ENCODE measurements around the gene ARHGAP30.

The ARHGAP30 gene

DNA sequence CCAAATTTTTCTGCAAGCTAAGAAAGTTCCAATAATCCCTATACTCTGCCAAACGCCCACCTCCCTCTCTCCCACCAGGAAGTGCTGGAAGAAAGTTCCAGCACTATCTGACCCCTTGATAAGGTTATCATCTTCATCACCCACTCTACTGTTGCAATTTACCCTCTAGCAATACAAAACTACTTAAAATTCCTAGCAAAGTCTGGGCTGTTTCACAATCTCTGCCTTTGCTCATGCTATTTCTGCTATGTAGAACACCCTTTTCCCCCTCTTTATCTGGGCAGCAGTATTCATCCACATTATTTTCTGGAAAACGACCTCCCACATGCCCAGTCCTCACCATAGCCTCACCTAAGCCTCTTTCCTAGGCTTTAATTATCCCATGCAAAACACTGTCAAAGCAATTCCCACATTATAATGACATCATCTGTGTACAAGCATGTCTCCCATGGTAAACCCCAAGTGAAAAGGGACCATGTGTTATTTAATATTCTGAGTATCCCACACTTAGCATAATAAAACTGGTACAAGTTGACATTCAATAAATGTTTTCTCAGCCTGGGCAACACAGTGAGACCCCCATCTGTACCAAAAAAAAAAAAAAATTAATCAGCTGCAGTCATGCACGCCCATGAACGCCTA lies 60.7 kb downstream of the ARHGAP30 start:
- TF ChIP-seq CTCF (conservative IDR thresholded peaks at IDR 0.05; ENCODE audit: low read depth, low read length), result no peak
- peak; percentile 22 for DNase-seq (ENCODE audit: low read depth)
- no peak overlapping the region for H3K4me3 ChIP-seq (ENCODE audit: low read length)

DNA sequence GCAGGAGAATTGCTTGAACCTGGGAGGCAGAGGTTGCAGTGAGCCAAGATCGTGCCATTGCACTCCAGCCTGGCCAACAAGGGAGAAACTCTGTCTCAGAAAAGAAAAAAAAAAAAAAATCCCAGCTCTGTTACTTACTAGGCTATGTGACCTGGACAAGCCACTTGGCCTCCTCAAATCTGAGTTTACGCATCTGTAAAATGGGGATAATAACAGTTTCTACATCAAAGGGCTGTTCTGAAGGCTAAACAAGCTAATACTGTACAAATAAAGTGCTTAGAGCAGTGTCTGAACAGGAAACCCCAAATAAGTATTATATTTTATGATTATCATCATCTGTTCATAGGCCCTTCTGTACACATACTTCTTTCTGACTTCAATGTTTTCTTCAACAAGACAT lies 62.3 kb downstream of the ARHGAP30 start:
- no peak for TF ChIP-seq CTCF (conservative IDR thresholded peaks at IDR 0.05; ENCODE audit: low read depth, low read length)
- H3K4me3 ChIP-seq (ENCODE audit: low read length), result no peak overlapping the region
- DNase-seq (ENCODE audit: low read depth), result no peak

DNA sequence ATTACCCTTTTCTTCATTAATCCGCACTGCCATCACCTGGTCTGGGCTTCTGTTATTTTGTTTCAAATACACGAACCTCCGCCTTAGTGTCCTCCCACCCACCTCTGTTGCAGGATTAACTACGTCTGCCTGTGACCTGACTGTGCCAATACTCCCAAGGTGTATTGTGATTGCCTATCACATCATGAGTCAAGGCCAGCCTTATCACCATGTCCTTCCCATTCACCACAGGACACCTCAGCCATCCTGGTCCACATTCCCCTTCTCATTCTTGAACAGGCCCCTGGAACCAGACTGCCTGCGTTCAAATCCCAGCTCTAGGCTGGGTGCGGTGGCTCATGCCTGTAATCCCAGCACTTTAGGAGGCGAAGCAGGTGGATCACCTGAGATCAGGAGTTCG lies 63.1 kb downstream of the ARHGAP30 start:
- no peak for TF ChIP-seq CTCF (conservative IDR thresholded peaks at IDR 0.05; ENCODE audit: low read depth, low read length)
- no peak for DNase-seq (ENCODE audit: low read depth)
- H3K4me3 ChIP-seq (ENCODE audit: low read length), result no peak overlapping the region

DNA sequence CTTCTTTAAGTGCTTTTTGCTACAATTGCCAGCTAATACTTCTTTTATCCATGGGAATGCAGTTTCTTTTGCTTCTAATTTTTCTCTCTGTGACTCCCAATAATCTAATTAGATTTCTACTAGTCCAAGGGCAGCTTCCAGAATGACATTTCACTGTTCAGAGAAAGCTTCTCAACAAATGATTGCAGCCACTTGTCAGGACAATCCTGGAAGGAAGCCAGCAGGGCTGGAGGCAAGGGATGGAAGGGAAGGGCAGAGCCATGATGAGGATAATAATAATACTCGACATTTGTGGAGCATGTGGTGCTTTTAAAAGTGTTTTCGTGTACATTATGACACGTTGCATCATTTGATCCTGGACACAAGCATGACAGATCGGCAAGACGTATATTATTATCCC lies 68.2 kb downstream of the ARHGAP30 start:
- no peak for TF ChIP-seq CTCF (conservative IDR thresholded peaks at IDR 0.05; ENCODE audit: low read depth, low read length)
- no peak overlapping the region for H3K4me3 ChIP-seq (ENCODE audit: low read length)
- no peak for DNase-seq (ENCODE audit: low read depth)

DNA sequence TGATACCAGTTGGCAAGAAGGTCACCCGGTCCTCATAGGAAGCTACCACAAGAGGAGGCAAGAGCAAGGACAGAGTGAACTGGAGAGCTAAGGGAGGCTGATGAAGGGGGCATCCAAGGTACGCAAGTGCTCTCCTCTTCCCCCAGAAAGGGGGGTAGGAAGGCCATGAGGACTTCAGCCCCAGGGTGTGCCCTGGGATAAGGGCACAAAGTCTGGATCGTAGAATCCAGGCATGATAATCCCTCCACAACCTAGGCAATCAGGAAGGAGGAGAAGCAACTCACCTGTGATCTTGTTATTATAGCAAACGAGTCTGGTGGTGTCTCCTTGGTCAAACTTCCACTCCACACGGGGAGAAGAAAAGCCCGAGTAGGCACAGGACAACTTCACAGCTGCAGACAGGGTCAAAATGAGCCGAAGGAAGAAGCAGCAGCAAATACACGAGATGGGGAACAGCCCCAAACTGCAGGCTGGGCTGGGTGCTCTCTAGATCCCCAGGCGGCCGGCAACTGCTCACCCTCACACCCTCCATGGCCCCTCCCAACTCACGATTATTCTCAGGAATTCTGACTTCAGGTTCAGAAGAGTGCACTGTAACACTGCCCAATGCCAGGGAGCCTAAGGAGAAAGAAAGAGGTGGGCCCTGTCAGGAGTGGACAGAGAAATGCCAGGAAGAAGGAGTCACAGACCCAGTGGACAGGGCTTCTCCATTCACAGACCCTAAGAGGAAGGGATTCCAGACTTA lies 68.8 kb downstream of the ARHGAP30 start:
- H3K4me3 ChIP-seq (ENCODE audit: low read length), result no peak overlapping the region
- TF ChIP-seq CTCF (conservative IDR thresholded peaks at IDR 0.05; ENCODE audit: low read depth, low read length), result no peak
- DNase-seq (ENCODE audit: low read depth), result no peak

DNA sequence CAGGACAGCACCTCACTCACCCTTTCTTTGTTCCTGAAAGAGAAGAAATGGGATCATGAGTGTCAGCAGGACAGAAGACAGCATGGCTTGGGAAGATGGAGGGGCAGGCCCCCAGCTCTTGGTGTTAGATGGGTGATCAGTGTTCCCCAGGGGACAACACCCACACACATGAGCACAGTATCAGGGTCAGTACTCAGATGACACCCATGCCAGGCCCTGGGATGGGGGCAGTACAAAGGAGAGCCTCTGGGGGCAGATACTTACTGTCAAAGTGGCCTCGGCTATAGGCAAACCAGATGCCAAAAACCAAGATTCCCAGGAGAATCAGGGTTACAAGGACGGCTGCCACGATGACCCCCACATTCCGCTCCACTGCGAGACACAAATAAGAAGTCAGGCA lies 70.3 kb downstream of the ARHGAP30 start:
- no peak for DNase-seq (ENCODE audit: low read depth)
- H3K4me3 ChIP-seq (ENCODE audit: low read length), result no peak overlapping the region
- TF ChIP-seq CTCF (conservative IDR thresholded peaks at IDR 0.05; ENCODE audit: low read depth, low read length), result no peak

Measured in retinal pigment epithelial cell (primary cell).